Measurements from ENCODE around the gene EDN2. TPM values are rescaled to one million over a fixed set of nuclear protein-coding genes. Genes with fewer than 3 reads are reported as not detected.

Gene EDN2
- polyA plus RNA-seq, 2 donors: 6.9 to 32.1 TPM

DNA sequence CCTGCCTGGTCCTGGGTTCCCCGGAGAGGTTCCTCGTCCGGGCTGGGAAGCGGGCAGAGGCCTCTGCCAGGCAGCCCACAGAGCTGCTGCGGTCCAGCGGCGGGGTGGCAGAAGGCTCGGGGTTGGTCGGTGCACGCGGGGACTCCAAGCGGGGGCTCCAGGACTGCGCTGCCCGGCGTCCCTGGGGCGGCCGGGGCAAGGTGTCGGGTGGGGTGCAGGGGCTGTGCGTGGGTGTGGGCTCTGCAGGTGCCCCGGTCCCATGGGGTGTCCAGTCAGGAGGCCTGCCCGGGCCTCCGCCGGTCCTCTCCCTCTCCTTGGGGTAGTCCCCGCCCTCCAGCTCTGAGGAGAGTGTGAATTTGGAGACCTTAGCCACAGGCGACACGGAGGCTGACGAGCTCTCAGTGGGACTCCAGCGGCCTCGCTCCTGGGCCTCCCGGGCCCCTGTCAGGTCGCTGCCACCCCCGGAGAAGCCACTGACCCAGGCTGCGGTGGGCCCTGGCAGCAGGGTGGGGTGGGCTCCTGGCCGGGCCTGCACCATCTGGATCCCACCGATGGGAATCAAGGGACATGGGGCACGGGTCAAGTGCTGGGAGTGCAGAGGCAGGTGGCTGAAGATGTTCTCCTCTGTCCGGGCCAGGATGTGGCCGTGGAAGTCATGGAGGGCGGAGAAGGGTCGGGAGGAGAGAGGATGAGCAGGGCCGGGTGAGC, 26.2 kb upstream of the EDN2 start:
- peaks cover 0 to 17% of the 10 kb centered on the region in 2 donors for H3K36me3 ChIP-seq (ENCODE audit: control insufficient read depth in 2 of 2, insufficient read depth in 2 of 2, low read length in 1 of 2)
- H3K4me1 ChIP-seq (ENCODE audit: control insufficient read depth in 2 of 2, insufficient read depth in 2 of 2, low read length in 1 of 2): peaks cover 2 to 3% of the 10 kb centered on the region in 2 donors
- no peak overlapping the region for H3K4me3 ChIP-seq (ENCODE audit: low read depth in 1 of 2, low read length in 2 of 2)
- H3K9me3 ChIP-seq (ENCODE audit: control insufficient read depth in 2 of 2, insufficient read depth in 1 of 2, low read depth in 1 of 2, low read length in 1 of 2): no peaks in the 10 kb centered on the region
- no peaks in the 10 kb centered on the region for H3K27me3 ChIP-seq (ENCODE audit: control insufficient read depth in 1 of 2, insufficient read depth in 2 of 2, low read length in 2 of 2)
- 95 to 97% methylated on average over 38 to 41 of the region's 41 CpGs for WGBS, 2 donors
- no peak overlapping the region for H3K27ac ChIP-seq (ENCODE audit: low read depth in 2 of 2, low read length in 1 of 2)

DNA sequence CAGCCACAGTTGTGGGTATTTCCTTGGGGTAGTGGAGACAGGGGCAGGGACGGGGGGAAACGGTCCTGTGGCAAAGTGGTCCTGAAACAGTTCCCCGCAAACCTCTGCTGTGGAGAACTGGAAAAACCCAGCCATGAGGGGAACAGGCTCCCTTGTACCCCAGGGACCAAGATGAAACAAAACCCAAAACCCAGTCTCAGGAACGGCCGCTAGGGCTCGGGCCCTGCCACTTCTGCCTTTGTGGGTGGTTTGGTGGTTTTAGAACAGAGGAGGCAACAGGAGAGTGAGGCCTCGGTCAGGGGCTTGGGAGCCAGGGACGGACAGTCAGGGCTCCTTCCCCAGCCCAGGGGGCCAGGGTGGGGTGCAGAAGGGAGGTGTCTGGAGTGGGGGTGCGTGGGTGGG, 24.8 kb upstream of the EDN2 start:
- Histone ChIP-seq H3K27ac (ENCODE audit: low read depth in 2 of 2, low read length in 1 of 2) (no peak overlapping the region), H3K27me3 (ENCODE audit: control insufficient read depth in 1 of 2, insufficient read depth in 2 of 2, low read length in 2 of 2) (no peaks in the 10 kb centered on the region), H3K4me1 (ENCODE audit: control insufficient read depth in 2 of 2, insufficient read depth in 2 of 2, low read length in 1 of 2) (peaks cover 0 to 2% of the 10 kb centered on the region in 2 donors), H3K36me3 (ENCODE audit: control insufficient read depth in 2 of 2, insufficient read depth in 2 of 2, low read length in 1 of 2) (peaks cover 0 to 17% of the 10 kb centered on the region in 2 donors), H3K4me3 (ENCODE audit: low read depth in 1 of 2, low read length in 2 of 2) (no peak overlapping the region), H3K9me3 (ENCODE audit: control insufficient read depth in 2 of 2, insufficient read depth in 1 of 2, low read depth in 1 of 2, low read length in 1 of 2) (no peaks in the 10 kb centered on the region)
- 76 to 82% methylated on average over 9 of the region's 9 CpGs for WGBS, 2 donors

GRCh38 chr1:41508290-41508689, 23.8 kb upstream of the EDN2 start:
- 82 to 83% methylated on average over 2 of the region's 2 CpGs for WGBS, 2 donors
- H3K4me1 ChIP-seq (ENCODE audit: control insufficient read depth in 2 of 2, insufficient read depth in 2 of 2, low read length in 1 of 2): peaks cover 0 to 2% of the 10 kb centered on the region in 2 donors
- no peak overlapping the region for H3K27ac ChIP-seq (ENCODE audit: low read depth in 2 of 2, low read length in 1 of 2)
- H3K27me3 ChIP-seq (ENCODE audit: control insufficient read depth in 1 of 2, insufficient read depth in 2 of 2, low read length in 2 of 2): no peaks in the 10 kb centered on the region
- peaks cover 0 to 16% of the 10 kb centered on the region in 2 donors for H3K36me3 ChIP-seq (ENCODE audit: control insufficient read depth in 2 of 2, insufficient read depth in 2 of 2, low read length in 1 of 2)
- no peak overlapping the region for H3K4me3 ChIP-seq (ENCODE audit: low read depth in 1 of 2, low read length in 2 of 2)
- no peaks in the 10 kb centered on the region for H3K9me3 ChIP-seq (ENCODE audit: control insufficient read depth in 2 of 2, insufficient read depth in 1 of 2, low read depth in 1 of 2, low read length in 1 of 2)

GRCh38 chr1:41507836-41508235, 23.4 kb upstream of the EDN2 start:
- no peaks in the 10 kb centered on the region for H3K9me3 ChIP-seq (ENCODE audit: control insufficient read depth in 2 of 2, insufficient read depth in 1 of 2, low read depth in 1 of 2, low read length in 1 of 2)
- peaks cover 0 to 2% of the 10 kb centered on the region in 2 donors for H3K4me1 ChIP-seq (ENCODE audit: control insufficient read depth in 2 of 2, insufficient read depth in 2 of 2, low read length in 1 of 2)
- 92% methylated on average over 6 of the region's 6 CpGs for WGBS, 2 donors
- no peaks in the 10 kb centered on the region for H3K27me3 ChIP-seq (ENCODE audit: control insufficient read depth in 1 of 2, insufficient read depth in 2 of 2, low read length in 2 of 2)
- H3K4me3 ChIP-seq (ENCODE audit: low read depth in 1 of 2, low read length in 2 of 2): no peak overlapping the region
- H3K27ac ChIP-seq (ENCODE audit: low read depth in 2 of 2, low read length in 1 of 2): no peak overlapping the region
- peaks cover 0 to 11% of the 10 kb centered on the region in 2 donors for H3K36me3 ChIP-seq (ENCODE audit: control insufficient read depth in 2 of 2, insufficient read depth in 2 of 2, low read length in 1 of 2)

DNA sequence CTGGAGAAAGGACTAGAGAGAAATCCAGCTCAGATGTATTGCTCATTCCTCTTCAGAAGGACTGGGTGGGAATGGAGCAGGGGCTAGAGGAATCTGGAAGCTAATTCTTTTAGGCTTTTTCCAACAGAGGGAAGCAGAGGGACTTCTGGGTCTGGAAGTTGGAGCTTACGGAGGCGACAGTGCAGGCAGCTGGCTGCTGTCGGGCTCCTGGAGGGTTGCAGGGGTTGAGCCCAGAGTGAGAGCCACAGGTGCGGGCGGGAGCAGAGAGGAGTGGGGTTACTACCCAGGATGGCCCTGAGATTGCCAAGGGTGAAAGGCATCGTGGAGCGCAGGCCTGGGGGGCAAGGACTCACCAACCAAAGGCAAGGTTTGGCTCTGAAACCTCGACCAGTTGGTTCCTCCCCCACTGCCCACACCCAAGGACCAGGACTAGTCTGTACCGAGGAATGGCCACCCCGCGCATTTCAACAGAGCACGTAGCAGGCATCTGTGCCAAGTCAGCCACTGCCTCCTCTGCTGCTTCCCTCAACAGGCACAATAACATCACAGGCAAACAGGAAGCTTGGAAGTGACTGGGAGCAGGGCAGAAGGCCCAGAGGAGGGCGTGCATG, 22.7 kb upstream of the EDN2 start:
- H3K4me3 ChIP-seq (ENCODE audit: low read depth in 1 of 2, low read length in 2 of 2): no peak overlapping the region
- no peaks in the 10 kb centered on the region for H3K27me3 ChIP-seq (ENCODE audit: control insufficient read depth in 1 of 2, insufficient read depth in 2 of 2, low read length in 2 of 2)
- no peak overlapping the region for H3K27ac ChIP-seq (ENCODE audit: low read depth in 2 of 2, low read length in 1 of 2)
- peaks cover 0 to 2% of the 10 kb centered on the region in 2 donors for H3K4me1 ChIP-seq (ENCODE audit: control insufficient read depth in 2 of 2, insufficient read depth in 2 of 2, low read length in 1 of 2)
- 85 to 87% methylated on average over 13 of the region's 13 CpGs for WGBS, 2 donors
- H3K9me3 ChIP-seq (ENCODE audit: control insufficient read depth in 2 of 2, insufficient read depth in 1 of 2, low read depth in 1 of 2, low read length in 1 of 2): no peaks in the 10 kb centered on the region
- peaks cover 0 to 10% of the 10 kb centered on the region in 2 donors for H3K36me3 ChIP-seq (ENCODE audit: control insufficient read depth in 2 of 2, insufficient read depth in 2 of 2, low read length in 1 of 2)

DNA sequence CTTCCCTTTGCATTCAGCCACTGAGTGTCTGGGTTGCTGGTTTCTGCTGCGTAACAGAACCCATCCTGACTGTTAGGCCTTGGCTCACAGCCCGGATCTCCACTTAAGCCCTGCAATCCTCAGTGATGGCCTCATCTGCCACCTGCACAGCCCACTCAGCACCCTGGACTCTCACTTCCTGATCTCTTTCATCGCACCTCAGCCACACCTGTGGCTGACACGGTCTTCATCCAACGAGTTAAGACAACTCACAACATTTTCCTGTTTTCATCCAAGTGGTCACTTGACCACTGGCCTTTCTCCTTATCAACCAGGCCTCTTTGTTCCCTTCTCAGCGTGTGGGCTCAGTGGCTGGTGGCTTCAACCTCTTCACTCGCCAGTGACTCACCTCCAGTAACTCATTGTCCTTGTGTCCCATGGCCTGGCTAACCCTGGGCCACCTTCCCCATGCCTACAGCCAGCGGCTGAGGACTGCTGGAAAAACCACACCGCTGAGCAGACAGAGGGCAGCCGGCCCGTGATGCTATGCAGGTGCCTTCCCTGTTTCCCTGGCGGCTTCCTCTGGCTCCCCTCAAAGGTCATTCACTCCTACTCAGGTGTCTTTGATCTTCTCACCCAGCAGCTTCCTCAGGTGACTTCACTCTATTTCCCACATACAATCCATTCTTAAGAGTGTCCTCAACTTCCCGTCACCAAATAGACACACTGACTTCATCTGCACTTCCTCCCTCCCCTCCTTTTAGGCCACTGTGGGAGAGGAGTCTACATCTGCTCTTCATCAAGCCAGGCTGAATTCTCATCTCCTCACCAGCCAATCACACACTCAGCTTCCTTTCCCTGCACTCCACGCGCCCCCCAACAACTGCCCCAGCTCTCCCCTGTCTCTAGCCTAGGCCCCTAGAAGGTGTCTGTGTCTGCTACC, 19.9 kb upstream of the EDN2 start:
- H3K4me1 ChIP-seq (ENCODE audit: control insufficient read depth in 2 of 2, insufficient read depth in 2 of 2, low read length in 1 of 2): peaks cover 2 to 18% of the 10 kb centered on the region in 2 donors
- WGBS, 2 donors: 80% methylated on average over 15 of the region's 15 CpGs
- no peaks in the 10 kb centered on the region for H3K27me3 ChIP-seq (ENCODE audit: control insufficient read depth in 1 of 2, insufficient read depth in 2 of 2, low read length in 2 of 2)
- no peaks in the 10 kb centered on the region for H3K9me3 ChIP-seq (ENCODE audit: control insufficient read depth in 2 of 2, insufficient read depth in 1 of 2, low read depth in 1 of 2, low read length in 1 of 2)
- H3K27ac ChIP-seq (ENCODE audit: low read depth in 2 of 2, low read length in 1 of 2): peak overlapping the region in 1 of 2 donors; percentile 6
- no peaks in the 10 kb centered on the region for H3K36me3 ChIP-seq (ENCODE audit: control insufficient read depth in 2 of 2, insufficient read depth in 2 of 2, low read length in 1 of 2)
- no peak overlapping the region for H3K4me3 ChIP-seq (ENCODE audit: low read depth in 1 of 2, low read length in 2 of 2)

- WGBS, 2 donors: 91% methylated on average over 11 of the region's 11 CpGs
- Histone ChIP-seq H3K27ac (ENCODE audit: low read depth in 2 of 2, low read length in 1 of 2) (no peak overlapping the region), H3K4me3 (ENCODE audit: low read depth in 1 of 2, low read length in 2 of 2) (no peak overlapping the region), H3K4me1 (ENCODE audit: control insufficient read depth in 2 of 2, insufficient read depth in 2 of 2, low read length in 1 of 2) (peaks cover 8 to 24% of the 10 kb centered on the region in 2 donors), H3K36me3 (ENCODE audit: control insufficient read depth in 2 of 2, insufficient read depth in 2 of 2, low read length in 1 of 2) (no peaks in the 10 kb centered on the region), H3K9me3 (ENCODE audit: control insufficient read depth in 2 of 2, insufficient read depth in 1 of 2, low read depth in 1 of 2, low read length in 1 of 2) (no peaks in the 10 kb centered on the region), H3K27me3 (ENCODE audit: control insufficient read depth in 1 of 2, insufficient read depth in 2 of 2, low read length in 2 of 2) (no peaks in the 10 kb centered on the region)
Observed at GRCh38 chr1:41503538-41504113, 19.1 kb upstream of the EDN2 start.

DNA sequence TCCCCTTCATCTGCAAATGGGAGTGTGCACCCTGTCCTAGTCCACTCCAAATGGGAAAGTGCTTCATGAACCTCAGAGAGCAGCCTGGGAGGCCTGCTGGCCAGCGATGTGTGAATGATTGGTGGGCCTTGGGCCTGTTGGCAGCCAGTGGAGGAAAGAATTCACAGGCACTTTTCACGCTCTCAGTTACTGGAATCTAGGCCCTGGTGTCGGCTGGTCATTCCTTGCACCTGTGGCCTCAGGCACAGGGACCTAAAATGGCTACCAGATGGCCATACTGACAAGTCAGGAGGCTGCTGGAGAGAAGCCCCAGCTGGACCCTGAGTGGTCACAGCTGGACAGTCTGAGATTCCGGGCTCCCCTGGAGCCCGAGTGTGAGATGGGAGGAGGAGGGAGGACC, 18.4 kb upstream of the EDN2 start:
- Histone ChIP-seq H3K27ac (ENCODE audit: low read depth in 2 of 2, low read length in 1 of 2) (no peak overlapping the region), H3K4me3 (ENCODE audit: low read depth in 1 of 2, low read length in 2 of 2) (no peak overlapping the region), H3K27me3 (ENCODE audit: control insufficient read depth in 1 of 2, insufficient read depth in 2 of 2, low read length in 2 of 2) (no peaks in the 10 kb centered on the region), H3K36me3 (ENCODE audit: control insufficient read depth in 2 of 2, insufficient read depth in 2 of 2, low read length in 1 of 2) (no peaks in the 10 kb centered on the region), H3K4me1 (ENCODE audit: control insufficient read depth in 2 of 2, insufficient read depth in 2 of 2, low read length in 1 of 2) (peaks cover 5 to 27% of the 10 kb centered on the region in 2 donors), H3K9me3 (ENCODE audit: control insufficient read depth in 2 of 2, insufficient read depth in 1 of 2, low read depth in 1 of 2, low read length in 1 of 2) (no peaks in the 10 kb centered on the region)
- WGBS, 2 donors: 84 to 86% methylated on average over 5 of the region's 5 CpGs

GRCh38 chr1:41501581-41501980, 17.1 kb upstream of the EDN2 start:
- Histone ChIP-seq H3K4me1 (ENCODE audit: control insufficient read depth in 2 of 2, insufficient read depth in 2 of 2, low read length in 1 of 2) (peaks cover 5 to 34% of the 10 kb centered on the region in 2 donors), H3K27ac (ENCODE audit: low read depth in 2 of 2, low read length in 1 of 2) (peak overlapping the region; percentile 51 to 81), H3K9me3 (ENCODE audit: control insufficient read depth in 2 of 2, insufficient read depth in 1 of 2, low read depth in 1 of 2, low read length in 1 of 2) (no peaks in the 10 kb centered on the region), H3K27me3 (ENCODE audit: control insufficient read depth in 1 of 2, insufficient read depth in 2 of 2, low read length in 2 of 2) (no peaks in the 10 kb centered on the region), H3K36me3 (ENCODE audit: control insufficient read depth in 2 of 2, insufficient read depth in 2 of 2, low read length in 1 of 2) (no peaks in the 10 kb centered on the region), H3K4me3 (ENCODE audit: low read depth in 1 of 2, low read length in 2 of 2) (no peak overlapping the region)
- WGBS, 2 donors: 55 to 60% methylated on average over 20 of the region's 20 CpGs
